GM23248 (cell line): ENCODE measurements around the gene CEND1.

ENCODE experiments used
- EZH2 ChIP-seq: fragments of 200-600 bp; sonication (generic); IDR thresholded peaks from 2 replicates; pipeline ENCODE4 v1.6.1; 2018; ENCODE audit warnings: antibody characterized with exemption, mild to moderate bottlenecking; ENCODE audit not compliant: insufficient read depth, poor library complexity, severe bottlenecking
- EZH2phosphoT487 ChIP-seq: fragments of 200-600 bp; sonication (generic); IDR thresholded peaks from 2 replicates; pipeline ENCODE4 v1.6.1; 2018; ENCODE audit warnings: antibody characterized with exemption, moderate library complexity, mild to moderate bottlenecking, low read depth; ENCODE audit not compliant: insufficient read depth

DNA sequence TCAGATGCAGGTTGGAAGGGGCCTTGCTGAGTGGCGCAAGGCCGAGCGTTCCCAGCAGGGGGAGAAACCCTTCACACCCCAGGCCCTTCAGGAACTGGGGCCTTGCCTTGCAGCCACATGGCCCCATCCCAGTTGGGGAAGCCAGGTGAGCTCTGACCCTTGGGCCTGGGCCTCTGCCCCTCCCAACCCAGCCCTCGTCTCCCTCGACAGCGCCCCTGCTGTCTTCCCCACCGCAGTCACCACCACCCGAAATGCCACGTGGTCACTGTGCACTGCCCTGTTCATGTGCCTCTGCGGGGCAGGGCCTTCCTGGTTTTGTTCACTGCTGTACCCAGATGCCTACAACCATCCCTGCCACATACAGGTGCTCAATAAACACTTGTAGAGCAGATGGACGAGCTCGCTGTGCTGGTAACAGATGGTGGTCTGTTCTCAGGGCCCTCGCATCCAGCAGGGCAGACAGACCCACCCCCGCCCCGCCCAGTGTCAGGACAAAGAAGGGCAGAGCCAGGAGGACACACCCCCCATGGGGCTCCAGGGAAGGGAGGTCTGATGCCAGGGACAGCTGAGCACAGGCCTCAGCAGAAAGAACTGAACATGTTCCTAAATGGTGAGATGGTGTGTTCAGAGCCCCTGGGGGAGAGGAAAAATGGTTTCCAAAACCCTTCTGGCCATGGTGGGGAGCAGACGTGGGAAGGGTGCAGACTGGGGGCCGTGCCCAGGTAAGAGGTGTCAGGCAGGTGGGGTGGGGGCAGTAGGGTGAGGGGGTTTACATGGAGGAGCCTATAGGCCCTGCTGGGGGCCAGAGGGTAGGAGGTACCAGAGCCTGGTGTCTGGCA is 48.8 kb upstream of the CEND1 start:
- no peak for TF ChIP-seq EZH2phosphoT487
- no peak for TF ChIP-seq EZH2
